Measurements from ENCODE around the gene PROSER3.
A peak's percentile ranks its signal among the peaks of the same experiment; 100 is the strongest.

The PROSER3 gene

DNA sequence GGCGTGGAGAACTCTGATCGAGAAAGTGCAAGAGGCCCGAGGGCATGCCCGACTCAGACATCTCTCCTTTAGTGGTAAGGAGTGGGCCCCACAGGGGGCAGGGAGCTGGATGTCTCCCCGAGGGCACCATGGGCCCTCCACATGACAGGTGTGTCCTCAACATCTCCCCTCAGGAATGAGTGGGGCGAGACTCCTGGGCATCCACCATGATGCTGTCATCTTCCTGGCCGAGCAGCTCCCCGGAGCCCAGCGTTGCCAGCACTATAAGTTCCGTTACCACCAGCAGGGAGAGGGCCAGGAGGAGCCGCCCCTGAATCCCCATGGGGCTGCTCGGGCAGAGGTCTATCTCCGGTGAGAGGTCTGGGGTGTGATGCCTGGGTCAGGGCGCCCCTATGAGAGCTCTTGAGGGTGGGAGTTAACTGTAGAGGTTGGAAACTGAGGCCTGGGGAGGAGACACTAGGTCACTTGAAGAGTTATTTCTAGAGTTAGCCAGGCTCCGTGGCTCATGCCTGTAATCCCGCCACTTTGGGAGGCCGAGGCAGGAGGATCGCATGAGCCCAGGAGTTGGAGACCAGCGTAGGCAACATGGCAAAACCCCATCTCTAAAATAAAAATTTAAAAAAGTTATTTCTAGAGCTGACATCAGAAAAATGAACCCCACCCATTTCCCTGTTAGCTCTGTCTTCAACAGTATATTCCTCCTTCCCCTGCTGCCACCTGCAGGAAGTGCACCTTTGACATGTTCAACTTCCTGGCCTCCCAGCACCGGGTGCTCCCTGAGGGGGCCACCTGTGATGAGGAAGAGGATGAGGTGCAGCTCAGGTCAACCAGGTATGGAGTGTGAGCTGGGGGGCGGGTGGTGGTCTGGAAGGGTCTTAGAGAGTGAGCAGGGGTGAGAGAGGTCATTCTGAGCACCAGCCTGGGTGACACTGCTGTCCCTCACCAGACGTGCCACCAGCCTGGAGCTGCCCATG, 20.8 kb upstream of the PROSER3 start:
- peak overlapping the region in 1 of 2 donors; percentile 69 for H3K27ac Mint-ChIP-seq
- no peaks in the 10 kb centered on the region for H3K27me3 Mint-ChIP-seq
- H3K36me3 Mint-ChIP-seq (ENCODE audit: insufficient read depth), result peaks cover 57% of the 10 kb centered on the region
- H3K9me3 Mint-ChIP-seq, result no peaks in the 10 kb centered on the region
- DNase-seq, result no peak
- no peak overlapping the region for H3K4me3 Mint-ChIP-seq
- peaks cover 18 to 30% of the 10 kb centered on the region in 2 donors for H3K4me1 Mint-ChIP-seq (ENCODE audit: low read depth in 2 of 2)
- ATAC-seq (replicated peaks), result no peak

DNA sequence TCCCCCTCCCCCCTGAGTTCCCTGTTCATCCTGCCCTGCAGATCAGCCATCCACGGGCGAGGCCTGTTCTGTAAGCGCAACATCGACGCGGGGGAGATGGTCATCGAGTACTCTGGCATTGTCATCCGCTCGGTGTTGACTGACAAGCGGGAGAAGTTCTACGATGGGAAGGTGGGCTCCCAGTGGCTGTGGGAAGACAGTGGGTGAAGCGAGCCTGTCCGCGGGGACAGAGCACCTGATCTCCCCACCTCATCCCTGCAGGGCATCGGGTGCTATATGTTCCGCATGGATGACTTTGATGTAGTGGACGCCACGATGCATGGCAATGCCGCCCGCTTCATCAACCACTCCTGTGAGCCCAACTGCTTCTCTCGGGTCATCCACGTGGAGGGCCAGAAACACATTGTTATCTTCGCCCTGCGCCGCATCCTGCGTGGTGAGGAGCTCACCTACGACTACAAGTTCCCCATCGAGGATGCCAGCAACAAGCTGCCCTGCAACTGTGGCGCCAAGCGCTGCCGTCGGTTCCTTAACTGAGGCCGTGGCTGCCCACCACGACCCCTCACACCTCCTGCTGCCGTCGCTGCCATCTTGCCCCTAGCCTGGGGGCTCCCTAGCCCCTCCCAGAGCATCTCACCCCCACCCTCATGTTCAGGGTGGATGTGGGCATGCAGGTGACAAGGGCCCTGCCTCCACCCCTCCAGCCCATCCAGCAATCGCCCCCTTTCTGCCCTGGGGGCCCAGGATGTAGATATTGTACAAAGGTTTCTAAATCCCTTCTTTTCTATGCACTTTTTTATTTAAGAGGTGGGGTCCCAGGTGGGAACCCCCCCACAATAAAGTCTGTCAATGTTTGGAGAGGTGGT, 19.7 kb upstream of the PROSER3 start:
- Mint-ChIP-seq H3K27ac (peak overlapping the region in 1 of 2 donors; percentile 69), H3K4me1 (ENCODE audit: low read depth in 2 of 2) (peaks cover 25 to 38% of the 10 kb centered on the region in 2 donors), H3K27me3 (no peaks in the 10 kb centered on the region), H3K4me3 (peak overlapping the region; percentile 25 to 44), H3K36me3 (ENCODE audit: insufficient read depth) (peaks cover 50% of the 10 kb centered on the region), H3K9me3 (no peaks in the 10 kb centered on the region)
- no peak for ATAC-seq (replicated peaks)
- no peak for DNase-seq

DNA sequence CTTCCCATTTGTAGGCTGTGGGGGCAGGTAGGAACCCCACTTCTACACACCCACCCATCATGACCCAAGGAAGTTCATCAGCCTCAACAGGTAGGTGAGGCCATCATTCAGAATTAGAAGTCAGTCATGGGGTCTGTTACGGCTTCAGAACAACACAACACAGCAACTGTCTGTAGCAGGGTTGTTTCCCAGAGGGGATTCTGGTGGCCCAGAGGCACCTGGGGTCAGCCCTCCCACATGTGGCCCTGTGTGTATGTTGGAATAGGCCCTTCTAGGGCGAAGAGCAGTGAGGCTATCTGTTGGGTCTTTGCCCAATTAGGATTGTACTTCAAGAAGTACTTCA, 19.1 kb upstream of the PROSER3 start:
- no peak overlapping the region for H3K27ac Mint-ChIP-seq
- H3K36me3 Mint-ChIP-seq (ENCODE audit: insufficient read depth), result peaks cover 47% of the 10 kb centered on the region
- no peak for ATAC-seq (replicated peaks)
- no peaks in the 10 kb centered on the region for H3K27me3 Mint-ChIP-seq
- peak overlapping the region; percentile 25 to 44 for H3K4me3 Mint-ChIP-seq
- no peak for DNase-seq
- no peaks in the 10 kb centered on the region for H3K9me3 Mint-ChIP-seq
- peaks cover 27 to 37% of the 10 kb centered on the region in 2 donors for H3K4me1 Mint-ChIP-seq (ENCODE audit: low read depth in 2 of 2)

DNA sequence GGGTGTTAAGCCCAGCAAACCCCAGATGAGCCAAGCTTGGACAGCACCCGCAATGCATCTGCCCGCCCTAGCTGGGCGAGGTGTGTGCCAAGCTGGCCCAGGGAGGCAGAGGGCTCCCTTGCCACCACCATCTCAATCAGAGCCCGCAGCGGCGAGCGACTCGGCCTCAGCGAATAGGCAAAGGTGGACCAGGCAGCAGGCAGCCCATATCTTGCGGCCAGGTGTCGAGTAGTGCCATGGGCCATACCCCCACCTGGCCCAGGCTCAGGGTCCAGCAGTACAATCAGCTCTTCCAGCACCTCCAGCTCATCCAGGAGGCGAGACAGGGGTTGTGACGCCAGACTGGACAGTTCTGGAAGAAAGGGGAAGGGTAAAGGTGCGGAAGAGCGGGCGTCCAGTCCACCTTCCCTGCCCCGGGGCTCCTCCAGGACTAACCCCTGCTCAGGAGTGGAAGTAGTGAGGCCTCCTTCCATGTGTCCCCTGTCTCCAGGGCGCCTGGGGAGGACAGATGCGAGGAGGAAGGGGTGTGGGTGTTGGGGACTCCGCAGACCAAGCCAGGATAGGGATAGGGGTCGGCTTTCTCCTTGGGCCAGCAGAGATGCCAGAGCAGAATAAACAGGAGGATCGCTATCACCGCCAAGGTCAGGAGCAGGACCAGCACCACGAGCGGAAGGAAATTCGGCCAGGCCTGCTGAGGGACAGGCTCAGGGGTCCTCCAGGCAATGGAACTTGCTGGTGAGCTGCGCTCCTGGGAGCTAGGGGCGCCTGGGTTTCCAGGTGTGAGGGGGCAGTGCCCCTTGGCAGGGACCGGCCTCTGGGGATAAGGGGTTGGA, 18.5 kb upstream of the PROSER3 start:
- DNase-seq (no peak), ATAC-seq (replicated peaks) (no peak)
- H3K4me1 Mint-ChIP-seq (ENCODE audit: low read depth in 2 of 2), result peaks cover 28 to 38% of the 10 kb centered on the region in 2 donors
- no peaks in the 10 kb centered on the region for H3K9me3 Mint-ChIP-seq
- H3K27ac Mint-ChIP-seq, result no peak overlapping the region
- no peaks in the 10 kb centered on the region for H3K27me3 Mint-ChIP-seq
- peaks cover 46% of the 10 kb centered on the region for H3K36me3 Mint-ChIP-seq (ENCODE audit: insufficient read depth)
- H3K4me3 Mint-ChIP-seq, result peak overlapping the region; percentile 44 to 86

DNA sequence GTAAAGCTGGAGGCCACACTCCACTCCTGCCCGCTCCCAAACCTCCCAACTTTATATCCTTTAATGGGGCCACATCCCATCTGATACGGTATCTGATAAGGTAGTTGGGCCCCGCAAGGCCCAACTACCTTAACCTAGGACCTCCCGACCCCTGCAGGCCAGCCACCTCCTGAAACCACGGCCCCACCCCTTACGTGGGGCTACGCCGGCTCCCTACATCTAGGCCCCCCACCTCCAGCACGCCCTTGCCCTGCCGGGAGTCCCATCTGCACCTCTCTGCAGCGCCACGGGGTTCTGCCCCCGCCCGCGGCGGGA, 17.9 kb upstream of the PROSER3 start:
- peaks cover 47% of the 10 kb centered on the region for H3K36me3 Mint-ChIP-seq (ENCODE audit: insufficient read depth)
- peak; percentile 7 for ATAC-seq (replicated peaks)
- no peaks in the 10 kb centered on the region for H3K9me3 Mint-ChIP-seq
- no peak for DNase-seq
- H3K4me1 Mint-ChIP-seq (ENCODE audit: low read depth in 2 of 2), result peaks cover 30 to 41% of the 10 kb centered on the region in 2 donors
- no peaks in the 10 kb centered on the region for H3K27me3 Mint-ChIP-seq
- H3K27ac Mint-ChIP-seq, result peak overlapping the region in 1 of 2 donors; percentile 93
- H3K4me3 Mint-ChIP-seq, result peak overlapping the region; percentile 86 to 94

DNA sequence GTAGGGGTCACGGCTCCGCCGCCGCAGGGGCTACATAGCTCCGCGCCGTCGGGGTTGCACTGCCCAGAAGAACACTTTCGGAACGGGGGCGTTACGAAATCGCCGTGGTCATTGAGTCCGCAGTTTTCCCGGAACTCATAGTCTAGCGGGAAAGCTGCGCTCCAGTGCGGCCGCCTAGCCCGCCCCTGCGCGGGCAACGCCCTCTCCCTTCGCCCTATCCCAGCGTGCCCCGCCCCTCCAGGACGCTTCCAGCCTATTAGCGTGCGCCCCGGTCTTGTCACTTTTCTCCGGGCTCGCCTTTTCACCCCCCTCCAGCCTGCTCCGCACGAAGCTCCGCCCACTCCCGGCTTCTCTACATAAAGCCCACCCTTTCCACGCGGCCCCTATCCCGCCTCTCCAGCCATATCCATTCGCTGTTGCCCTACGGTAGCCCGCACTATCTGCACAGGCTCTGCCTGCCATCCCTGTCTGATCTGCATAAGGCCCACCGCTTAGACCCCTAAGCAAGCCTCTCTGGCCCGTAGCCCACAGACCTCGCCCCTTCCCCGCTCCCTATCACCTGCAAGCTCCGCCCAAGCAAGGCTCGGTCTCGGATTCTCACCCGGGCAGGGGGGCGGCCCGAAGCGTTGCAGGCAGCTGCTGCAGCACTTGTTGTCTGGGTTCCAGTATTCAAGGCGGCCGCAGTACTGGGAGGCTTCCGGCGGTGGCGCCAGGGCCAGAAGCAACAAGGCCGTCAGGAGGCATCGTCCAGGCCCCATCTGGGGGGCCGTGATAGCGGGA, 17.4 kb upstream of the PROSER3 start:
- Mint-ChIP-seq H3K36me3 (ENCODE audit: insufficient read depth) (peaks cover 47% of the 10 kb centered on the region), H3K27me3 (no peaks in the 10 kb centered on the region), H3K4me3 (peak overlapping the region; percentile 86 to 94), H3K9me3 (no peaks in the 10 kb centered on the region), H3K27ac (peak overlapping the region; percentile 22 to 93), H3K4me1 (ENCODE audit: low read depth in 2 of 2) (peaks cover 34 to 44% of the 10 kb centered on the region in 2 donors)
- DNase-seq (peak; percentile 91 to 94 (median 91)), ATAC-seq (replicated peaks) (peak; percentile 63)

DNA sequence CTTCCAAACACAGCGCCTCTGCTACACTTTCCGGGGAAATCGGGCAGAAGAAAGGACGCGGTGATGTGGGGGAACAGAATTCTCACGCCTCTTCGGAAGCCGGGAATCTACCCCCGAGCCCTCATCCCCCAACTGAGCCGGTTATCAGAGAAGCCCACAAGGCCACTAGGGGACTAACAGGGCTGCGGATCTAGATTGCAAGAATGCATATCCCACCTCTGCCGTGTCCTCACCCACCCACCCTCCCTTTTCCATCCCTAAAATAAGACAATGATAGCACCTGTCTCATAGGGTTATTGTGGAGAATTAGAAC, 16.8 kb upstream of the PROSER3 start:
- DNase-seq, result no peak
- peak overlapping the region; percentile 86 to 94 for H3K4me3 Mint-ChIP-seq
- peak overlapping the region; percentile 22 to 93 for H3K27ac Mint-ChIP-seq
- H3K27me3 Mint-ChIP-seq, result no peaks in the 10 kb centered on the region
- H3K4me1 Mint-ChIP-seq (ENCODE audit: low read depth in 2 of 2), result peaks cover 39 to 46% of the 10 kb centered on the region in 2 donors
- H3K9me3 Mint-ChIP-seq, result no peaks in the 10 kb centered on the region
- no peak for ATAC-seq (replicated peaks)
- peaks cover 45% of the 10 kb centered on the region for H3K36me3 Mint-ChIP-seq (ENCODE audit: insufficient read depth)

DNA sequence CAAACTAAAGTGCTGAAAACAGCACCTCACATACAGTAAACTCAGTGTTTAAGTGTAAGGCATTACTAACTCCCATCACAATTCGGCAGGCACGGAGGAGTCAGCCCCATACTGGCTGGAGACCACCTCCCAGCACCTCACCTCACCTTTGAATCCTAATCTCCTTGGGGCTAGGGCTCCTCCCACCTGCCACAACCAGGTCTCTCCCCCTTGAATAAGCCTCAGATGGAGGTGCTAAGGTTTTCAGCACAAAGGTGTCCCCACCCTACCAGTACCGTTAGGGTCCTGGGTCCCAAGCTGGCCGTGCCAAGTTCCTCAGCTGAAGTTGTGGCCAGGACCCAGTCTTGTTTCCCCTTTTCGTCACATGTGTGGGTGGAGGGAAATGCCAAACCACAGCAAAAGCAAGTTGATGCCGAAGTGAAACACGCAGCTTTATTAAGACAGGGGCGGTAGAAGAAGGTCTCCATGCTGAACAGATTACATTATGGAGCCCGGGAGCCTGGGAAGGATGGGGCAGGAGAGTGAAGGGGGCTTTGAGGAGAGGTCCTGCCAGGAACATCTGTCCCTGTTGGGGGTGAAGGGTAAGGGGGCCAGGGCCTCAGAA, 15.8 kb upstream of the PROSER3 start, which contains the start of gene IGFLR1:
Gene IGFLR1 (minus strand): TSS at position 332 of the 604 bp plus-strand sequence. CDS start 1,272 bp downstream, outside the sequence.
- Mint-ChIP-seq H3K36me3 (ENCODE audit: insufficient read depth) (peaks cover 40% of the 10 kb centered on the region), H3K9me3 (no peaks in the 10 kb centered on the region), H3K27ac (peak within 1 kb of the TSS; percentile 87 to 93), H3K4me3 (peak within 1 kb of the TSS; percentile 86 to 94), H3K4me1 (ENCODE audit: low read depth in 2 of 2) (peaks cover 45 to 49% of the 10 kb centered on the region in 2 donors), H3K27me3 (no peaks in the 10 kb centered on the region)
- DNase-seq (peak; percentile 52 to 55 (median 53)), ATAC-seq (replicated peaks) (peak; percentile 2)

DNA sequence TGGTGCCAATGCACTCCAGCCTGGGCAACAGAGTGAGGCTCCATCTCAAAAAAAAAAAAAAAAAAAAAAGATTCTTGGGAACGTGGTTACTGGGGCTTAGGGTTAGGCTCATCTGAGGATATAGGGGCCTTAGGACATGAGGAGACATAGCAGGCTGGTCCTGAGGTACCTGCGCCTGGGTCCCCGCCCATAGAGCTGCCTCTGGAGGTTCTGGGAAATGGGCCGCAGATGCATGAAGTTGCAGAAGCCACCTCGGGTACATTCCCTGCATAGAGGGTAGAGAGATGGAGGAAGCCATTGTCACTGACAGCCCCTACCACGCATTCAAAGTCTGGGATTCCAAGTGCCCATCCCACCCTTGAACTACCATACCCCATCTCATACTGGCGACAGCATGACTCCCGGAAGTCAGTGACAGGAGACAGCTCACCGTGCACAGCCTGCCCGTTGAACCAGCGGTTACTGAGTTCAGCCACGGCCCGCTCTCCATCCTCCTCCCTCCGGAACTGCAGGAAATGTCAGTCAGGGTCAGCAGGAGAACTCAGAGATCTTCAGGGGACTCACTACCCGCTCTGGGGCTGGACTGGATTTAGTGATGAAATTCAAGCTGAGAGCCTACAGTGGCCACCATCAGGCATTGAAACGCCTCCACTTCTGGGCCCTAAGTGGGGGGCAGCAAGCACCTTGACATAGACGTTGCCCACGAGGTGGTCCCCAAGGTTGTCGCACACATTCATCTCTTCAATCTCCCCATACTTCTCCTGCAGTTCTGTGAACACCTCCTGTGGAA, 14.1 kb upstream of the PROSER3 start:
- H3K27ac Mint-ChIP-seq, result peak overlapping the region in 1 of 2 donors; percentile 98
- peaks cover 36% of the 10 kb centered on the region for H3K36me3 Mint-ChIP-seq (ENCODE audit: insufficient read depth)

DNA sequence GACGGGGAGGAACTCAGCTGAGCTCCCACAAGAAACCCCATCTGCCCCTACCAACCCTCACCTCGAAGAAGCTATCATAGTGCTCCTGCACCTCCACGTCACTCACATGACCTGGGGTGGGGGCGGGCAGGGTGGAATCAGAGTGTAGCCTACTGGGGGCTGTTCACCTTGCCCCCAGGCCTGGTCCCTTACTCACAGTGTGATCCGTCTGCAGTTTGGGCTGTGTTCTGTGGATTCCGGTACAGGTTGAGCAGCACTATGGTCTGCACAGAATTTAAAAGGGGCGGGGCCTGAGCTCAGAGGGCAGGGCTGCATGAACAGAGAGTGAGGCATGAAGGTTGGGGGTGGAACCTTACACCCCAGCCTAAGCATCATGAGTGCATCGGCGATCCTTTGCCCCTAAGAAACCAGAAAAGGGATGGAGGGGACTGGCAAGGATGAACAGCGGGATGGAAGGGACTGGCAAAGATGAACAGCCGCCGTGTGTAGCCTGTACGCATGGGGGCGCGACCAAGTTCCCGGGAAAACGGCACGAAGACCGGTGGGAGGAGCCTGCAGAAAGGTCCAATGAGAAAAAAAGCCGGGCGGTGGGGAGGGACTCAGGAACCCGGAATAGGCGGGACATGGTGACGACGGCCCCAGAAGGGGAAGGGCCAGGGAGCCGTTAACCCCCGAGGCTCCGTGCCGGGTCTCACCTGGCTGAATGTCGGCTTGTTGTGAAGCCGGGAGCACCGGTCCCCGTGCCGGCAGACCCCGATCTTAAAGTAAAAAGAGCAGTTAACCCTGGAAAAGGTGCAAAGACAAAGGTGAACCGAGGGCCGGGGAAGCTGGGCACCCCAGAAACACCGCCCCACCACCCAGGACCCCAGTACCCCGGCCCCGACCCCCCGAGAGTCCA, 13.3 kb upstream of the PROSER3 start:
- ATAC-seq (replicated peaks) (peak; percentile 58), DNase-seq (peak; percentile 91 to 93 (median 92))
- peak overlapping the region; percentile 86 to 94 for H3K4me3 Mint-ChIP-seq
- H3K36me3 Mint-ChIP-seq (ENCODE audit: insufficient read depth), result peaks cover 32% of the 10 kb centered on the region
- H3K9me3 Mint-ChIP-seq, result no peaks in the 10 kb centered on the region
- H3K27me3 Mint-ChIP-seq, result no peaks in the 10 kb centered on the region
- H3K27ac Mint-ChIP-seq, result peak overlapping the region; percentile 98 to 99
- H3K4me1 Mint-ChIP-seq (ENCODE audit: low read depth in 2 of 2), result peaks cover 58 to 59% of the 10 kb centered on the region in 2 donors

More for the DNA sequence above, 14.1 kb upstream of the PROSER3 start:
- DNase-seq (no peak), ATAC-seq (replicated peaks) (no peak)
- H3K4me3 Mint-ChIP-seq, result peak overlapping the region; percentile 86 to 94
- no peaks in the 10 kb centered on the region for H3K9me3 Mint-ChIP-seq
- no peaks in the 10 kb centered on the region for H3K27me3 Mint-ChIP-seq
- H3K4me1 Mint-ChIP-seq (ENCODE audit: low read depth in 2 of 2), result peaks cover 54 to 57% of the 10 kb centered on the region in 2 donors

Measured in effector memory CD8-positive, alpha-beta T cell (primary cell).